SKM-1 (cell line): ENCODE results near the gene GFI1.
"Not testable (repeated sequence)": the region's sequence is repeated elsewhere in the genome, so short reads cannot be mapped to it uniquely, and the experiment has no call there.

Experiments used
- DNase-seq: peaks from one replicate; lab custom pipeline; 2025; ENCODE audit not compliant: unreplicated experiment; lab: John Stamatoyannopoulos, UW

The GFI1 gene

DNA sequence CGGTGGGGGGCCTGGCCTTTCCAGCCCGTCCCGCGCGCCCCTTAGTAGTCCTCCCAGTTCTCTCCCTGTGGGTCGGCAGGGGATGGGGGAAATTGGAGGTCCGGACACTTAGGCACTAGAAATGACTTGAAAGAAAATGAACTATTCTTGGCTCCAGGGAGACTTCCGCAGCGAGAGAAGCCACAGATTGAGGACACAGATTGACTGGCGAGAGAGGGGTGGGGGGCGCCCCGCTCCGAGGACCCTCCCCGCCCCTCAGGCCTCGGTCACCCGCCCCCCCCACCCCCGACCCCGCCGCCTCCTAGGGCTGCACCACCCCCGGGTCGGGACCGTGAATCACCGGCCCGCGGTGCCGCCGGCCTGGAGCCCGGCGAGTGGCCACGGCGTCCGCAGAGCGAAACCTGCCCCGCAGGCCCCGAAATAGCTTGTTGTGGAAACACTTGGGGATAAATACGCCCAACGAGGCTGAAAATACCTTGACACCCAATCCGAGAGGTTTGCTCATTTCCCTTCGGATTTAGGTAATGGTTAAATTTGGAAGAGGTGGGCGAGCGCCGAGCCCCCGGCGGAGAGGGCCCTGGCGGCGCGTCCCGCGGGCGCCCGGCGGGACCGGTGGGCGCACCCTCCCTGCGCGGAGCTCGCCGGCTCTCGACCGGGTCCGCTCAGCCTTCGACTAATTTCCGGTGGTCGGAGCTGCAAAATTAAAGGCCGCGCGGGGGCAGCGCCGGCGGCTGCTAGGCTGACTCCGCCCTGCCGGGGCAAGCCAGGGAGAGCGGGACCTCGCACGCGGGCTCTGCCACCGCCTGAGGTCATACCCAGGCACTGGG is at the start of gene GFI1:
GFI1 (minus strand) TSS at position 675 of the 827 bp plus-strand sequence. CDS start 3,438 bp downstream, outside the sequence.
- DNase-seq: peak; percentile 62

- DNase-seq: not testable (repeated sequence)
Observed at GRCh38 chr1:92532371-92532770, 45.6 kb upstream of the GFI1 start.

DNA sequence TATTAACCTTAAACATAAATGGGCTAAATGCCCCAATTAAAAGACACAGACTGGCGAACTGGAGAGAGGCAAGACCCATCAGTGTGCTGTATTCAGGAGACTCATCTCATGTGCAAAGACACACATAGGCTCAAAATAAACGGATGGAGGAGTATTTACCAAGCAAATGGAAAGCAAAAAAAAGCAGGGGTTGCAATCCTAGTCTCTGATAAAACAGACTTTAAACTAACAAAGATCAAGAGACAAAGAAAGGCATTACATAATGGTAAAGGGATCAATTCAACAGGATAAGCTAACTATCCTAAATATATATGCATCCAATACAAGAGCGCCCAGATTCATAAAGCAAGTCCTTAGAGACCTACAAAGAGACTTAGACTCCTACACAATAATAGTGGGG is 45.2 kb upstream of the GFI1 start:
- DNase-seq: not testable (repeated sequence)

DNA sequence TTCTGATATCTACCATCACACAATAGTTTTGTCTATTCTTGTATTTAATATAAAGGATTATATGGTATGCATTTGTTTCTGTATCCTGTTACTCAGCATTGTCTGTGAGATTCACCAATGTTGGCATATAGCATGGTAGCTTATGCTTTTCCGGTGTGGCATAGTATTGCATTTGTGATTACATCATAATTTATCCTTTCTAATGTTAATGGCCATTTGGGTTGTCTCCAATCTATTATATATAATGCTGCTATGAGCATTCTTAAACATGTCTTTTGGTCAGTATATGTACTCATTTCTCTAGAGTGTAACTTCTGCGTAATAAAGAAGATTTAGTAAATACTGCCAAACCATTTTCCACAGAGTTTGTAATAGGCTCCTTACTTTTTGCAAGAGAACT is 40.9 kb upstream of the GFI1 start:
- no peak for DNase-seq

DNA sequence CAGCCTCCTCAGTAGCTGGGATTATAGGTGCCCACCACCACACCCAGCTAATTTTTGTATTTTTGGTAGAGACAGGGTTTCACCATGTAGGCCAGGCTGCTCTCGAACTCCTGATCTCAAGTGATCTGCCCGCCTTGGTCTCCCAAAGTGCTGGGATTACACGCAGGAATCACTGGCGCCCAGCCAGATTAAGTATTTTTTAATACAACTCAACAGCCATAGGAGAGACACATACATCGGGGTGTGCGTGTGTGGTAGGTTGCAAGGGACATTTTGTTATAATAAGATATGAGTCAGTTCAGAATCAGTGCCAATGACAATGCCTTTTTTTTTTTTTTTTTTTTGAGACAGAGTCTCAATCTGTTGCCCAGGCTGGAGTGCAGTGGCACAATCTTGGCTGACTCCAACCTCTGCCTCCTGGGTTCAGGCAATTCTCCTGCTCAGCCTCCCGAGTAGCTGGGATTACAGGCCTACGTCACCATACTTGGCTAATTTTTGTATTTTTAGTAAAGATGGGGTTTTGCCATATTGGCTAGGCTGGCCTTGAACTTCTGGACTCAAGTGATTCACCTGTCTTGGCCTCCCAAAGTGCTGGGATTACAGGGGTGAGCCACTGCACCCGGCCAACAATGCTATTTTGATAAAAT is 38.3 kb upstream of the GFI1 start:
- not testable (repeated sequence) for DNase-seq

DNA sequence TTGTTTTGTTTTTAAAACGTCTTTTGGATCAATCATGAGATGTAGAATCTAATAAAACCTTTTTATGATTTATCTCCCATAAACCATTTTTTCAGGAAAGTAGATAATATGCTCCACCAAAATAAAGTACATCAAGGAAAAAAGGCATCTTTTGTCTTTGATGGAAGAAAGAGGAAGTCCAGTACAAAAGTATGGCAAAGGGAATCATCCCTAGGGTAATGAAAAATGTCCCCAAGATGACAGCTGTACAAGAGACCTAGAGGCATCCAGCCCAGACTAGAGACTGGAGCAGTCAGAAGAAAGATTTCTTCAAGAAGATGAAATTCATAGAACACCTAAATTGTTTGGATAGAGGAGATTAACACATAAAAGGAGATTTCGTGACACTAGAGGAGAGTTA is 32.3 kb upstream of the GFI1 start:
- DNase-seq: no peak

- no peak for DNase-seq
Observed at GRCh38 chr1:92516574-92516973, 29.8 kb upstream of the GFI1 start.

DNA sequence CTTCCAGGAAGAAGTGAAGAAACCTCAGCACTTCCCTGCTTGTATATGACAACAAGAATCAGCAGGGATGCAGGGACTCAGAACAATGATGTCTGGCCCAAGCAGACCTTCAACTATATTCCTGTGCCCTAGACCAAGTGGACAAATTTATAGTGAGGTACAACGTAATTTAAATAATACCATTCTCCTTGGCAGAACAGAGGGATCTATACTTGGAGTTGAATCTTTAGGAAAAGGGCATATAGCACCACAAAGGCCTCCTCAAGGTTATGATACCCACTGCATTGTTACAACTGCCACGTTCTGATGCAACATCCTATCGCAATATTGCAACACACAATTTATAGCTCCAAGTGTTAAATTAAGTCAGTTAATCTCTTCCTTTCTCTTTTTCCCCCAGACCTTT is 29.1 kb upstream of the GFI1 start:
- peak; percentile 9 for DNase-seq

DNA sequence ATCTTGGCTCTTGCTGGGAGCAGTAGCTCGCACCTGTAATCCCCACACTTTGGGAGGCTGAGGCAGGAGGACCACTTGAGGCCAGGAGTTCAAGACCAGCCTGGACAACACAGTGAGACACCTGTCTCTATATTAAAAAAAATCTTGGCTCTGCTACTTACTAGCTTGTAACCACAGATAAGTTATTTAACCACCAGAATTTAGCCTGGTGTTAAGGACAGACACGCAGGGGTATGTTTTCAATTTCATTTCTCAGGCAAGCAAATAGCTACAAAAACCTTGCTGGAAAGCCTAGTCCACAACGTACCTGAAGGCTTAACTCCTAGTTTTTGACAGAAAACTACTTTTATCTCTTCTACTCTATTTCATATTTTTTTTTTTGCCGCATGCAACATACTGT is 24.8 kb upstream of the GFI1 start:
- no peak for DNase-seq

- DNase-seq: no peak
Observed at GRCh38 chr1:92509619-92510018, 22.9 kb upstream of the GFI1 start.

- DNase-seq: no peak
Observed at GRCh38 chr1:92505015-92505692, 18.4 kb upstream of the GFI1 start.

- no peak for DNase-seq
Observed at GRCh38 chr1:92504291-92505014, 17.7 kb upstream of the GFI1 start.

- DNase-seq: no peak
Observed at GRCh38 chr1:92503926-92504285, 17.2 kb upstream of the GFI1 start.

- no peak for DNase-seq
Observed at GRCh38 chr1:92503043-92503925, 16.6 kb upstream of the GFI1 start.

DNA sequence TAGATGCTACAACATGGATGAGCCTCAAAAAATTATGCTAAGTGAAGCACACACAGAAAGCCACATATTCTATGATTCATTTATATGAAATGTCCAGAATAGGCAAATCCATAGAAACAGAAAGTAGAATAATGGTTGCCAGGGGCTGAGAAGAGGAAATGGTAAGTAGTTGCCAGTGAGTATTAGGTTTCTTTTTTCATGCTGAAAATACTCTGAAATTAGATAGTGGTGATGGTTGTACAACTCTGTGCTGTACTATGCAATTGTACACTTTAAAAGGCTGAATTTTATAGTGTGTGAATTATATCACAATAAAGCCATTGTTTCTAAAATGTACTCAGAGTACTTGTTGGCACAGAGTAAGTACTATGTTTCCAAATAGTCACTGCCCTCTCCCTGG is 15.5 kb upstream of the GFI1 start:
- no peak for DNase-seq

DNA sequence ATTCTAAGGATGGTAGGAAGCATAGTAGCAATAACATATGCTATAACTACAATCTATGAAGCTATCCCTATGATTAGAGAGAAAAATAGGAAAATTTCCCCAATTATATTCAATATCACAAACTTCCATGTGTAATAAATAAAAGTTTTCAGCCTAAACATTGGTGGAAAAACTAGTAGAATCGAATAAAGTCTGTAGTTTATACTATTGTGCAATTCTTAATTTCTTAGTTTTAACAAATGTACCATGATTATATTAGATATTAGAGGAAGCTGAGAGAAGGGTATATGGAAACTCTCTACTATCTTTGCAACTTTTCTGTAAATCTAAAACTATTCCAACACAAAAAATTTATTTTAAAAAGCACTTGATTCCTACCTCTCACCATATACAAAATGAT is 13.8 kb upstream of the GFI1 start:
- DNase-seq: no peak

- DNase-seq: no peak
Observed at GRCh38 chr1:92495392-92496063, 8.8 kb upstream of the GFI1 start.

DNA sequence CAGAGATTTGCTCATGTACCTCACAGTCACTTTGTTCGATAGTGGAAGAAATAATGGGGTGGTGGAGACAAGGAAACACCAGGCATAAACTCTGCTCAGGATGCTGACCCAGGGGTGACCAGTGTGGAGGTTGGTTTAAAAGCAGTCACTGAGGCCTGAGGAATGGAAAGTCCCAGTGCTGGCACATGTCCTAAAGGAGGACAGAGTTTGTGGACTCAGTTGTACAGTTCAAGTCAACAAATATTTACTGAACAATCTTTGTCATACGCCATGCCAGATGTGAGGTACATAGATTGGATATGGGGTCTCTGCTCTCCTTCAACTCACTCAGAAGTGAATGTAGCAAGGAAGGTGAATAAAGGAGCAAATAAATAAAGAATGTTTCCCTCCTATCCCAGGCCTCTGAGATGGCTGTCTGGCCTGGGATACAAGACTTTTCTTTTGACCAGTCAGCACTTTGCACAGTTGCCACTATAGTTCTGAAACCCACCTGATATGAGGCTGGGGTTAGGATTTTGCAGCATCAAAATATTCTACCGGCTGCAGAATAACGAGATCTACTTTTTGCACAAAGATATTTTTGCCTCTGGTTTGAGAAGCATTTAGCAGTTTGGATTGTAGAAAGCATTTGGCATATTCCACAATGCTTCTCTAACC is 7.9 kb upstream of the GFI1 start:
- DNase-seq: no peak

DNA sequence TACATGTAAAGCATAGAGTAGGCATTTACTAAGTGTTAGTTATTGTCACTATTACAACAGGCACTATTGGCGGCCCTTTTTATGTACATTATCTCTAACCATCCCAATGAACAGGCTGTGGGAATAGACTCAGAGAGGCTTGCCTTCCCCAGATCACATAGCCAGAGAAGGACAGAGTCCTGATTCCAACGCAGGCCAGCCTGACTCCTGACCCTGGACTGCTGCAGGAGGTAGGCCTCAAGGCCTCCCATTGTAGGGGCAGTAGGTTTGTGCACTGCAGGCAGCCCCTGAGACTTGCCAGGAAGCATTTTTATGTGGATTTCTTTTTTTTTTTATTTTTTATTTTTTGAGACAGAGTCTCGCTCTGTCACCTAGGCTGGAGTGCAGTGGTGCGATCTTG is 6.4 kb upstream of the GFI1 start:
- DNase-seq: no peak
